ENCODE measurements around the gene PCCA. TPM values are rescaled to one million over a fixed set of nuclear protein-coding genes. Genes with fewer than 3 reads are reported as not detected.
"Not testable (repeated sequence)": the region's sequence is repeated elsewhere in the genome, so short reads cannot be mapped to it uniquely, and the experiment has no call there.

PCCA gene
- total RNA-seq: 32.8 and 51.6 TPM in 2 replicates

- peak; percentile 96 for DNase-seq
Measured at GRCh38 chr13:100088644-100089464, at the start of gene PCCA. TSS of gene PCCA (plus strand) at chr13:100089093. CDS start at chr13:100089121, 28 bp downstream.

GRCh38 chr13:100039740-100040139 lies 49.2 kb upstream of the PCCA start:
- DNase-seq: no peak

GRCh38 chr13:100040196-100040595 lies 48.7 kb upstream of the PCCA start:
- no peak for DNase-seq

- DNase-seq: no peak
Measured at GRCh38 chr13:100044936-100045335, 44.0 kb upstream of the PCCA start.

- DNase-seq: no peak
Measured at GRCh38 chr13:100045355-100045754, 43.5 kb upstream of the PCCA start.

- no peak for DNase-seq
Measured at GRCh38 chr13:100051070-100051469, 37.8 kb upstream of the PCCA start.

GRCh38 chr13:100059827-100060226 lies 29.1 kb upstream of the PCCA start:
- DNase-seq: no peak

- DNase-seq: no peak
Measured at GRCh38 chr13:100063333-100063732, 25.6 kb upstream of the PCCA start.

GRCh38 chr13:100063906-100064305 lies 25.0 kb upstream of the PCCA start:
- DNase-seq: no peak

- DNase-seq: no peak
Measured at GRCh38 chr13:100068133-100068931, 20.6 kb upstream of the PCCA start.

GRCh38 chr13:100069278-100069677 lies 19.6 kb upstream of the PCCA start:
- no peak for DNase-seq

- DNase-seq: no peak
Measured at GRCh38 chr13:100075700-100076587, 12.9 kb upstream of the PCCA start.

GRCh38 chr13:100079003-100079402 lies 9.9 kb upstream of the PCCA start:
- DNase-seq: not testable (repeated sequence)

- DNase-seq: not testable (repeated sequence)
Measured at GRCh38 chr13:100083401-100083800, 5.5 kb upstream of the PCCA start.

GRCh38 chr13:100088273-100088643 lies 635 bp upstream of the PCCA start:
- no peak for DNase-seq

GRCh38 chr13:100089465-100090032 lies 656 bp downstream of the PCCA start:
- peak; percentile 42 for DNase-seq

GRCh38 chr13:100090861-100091260 lies 2.0 kb downstream of the PCCA start:
- no peak for DNase-seq

GRCh38 chr13:100091391-100091790 lies 2.5 kb downstream of the PCCA start:
- DNase-seq: no peak

- not testable (repeated sequence) for DNase-seq
Measured at GRCh38 chr13:100092273-100092672, 3.4 kb downstream of the PCCA start.

- DNase-seq: no peak
Measured at GRCh38 chr13:100095498-100095897, 6.6 kb downstream of the PCCA start.

- no peak for DNase-seq
Measured at GRCh38 chr13:100096526-100096925, 7.6 kb downstream of the PCCA start.

GRCh38 chr13:100097821-100098220 lies 8.9 kb downstream of the PCCA start:
- DNase-seq: no peak
